GM18861 (cell line): ENCODE results near the gene GGT5.

Experiments used
- ATAC-seq: cut with Tn5 transposase; IDR thresholded peaks from one replicate; pipeline ENCODE4 v1.9.1; 2021; ENCODE audit not compliant: unreplicated experiment

GGT5 gene

GRCh38 chr22:24170188-24170587 lies 74.7 kb downstream of the GGT5 start:
- ATAC-seq = no peak
